RCC 7860 (cell line): ENCODE data around the gene DIO3.

Experiments used
- DNase-seq: peaks from one replicate; pipeline ENCODE4 v3.0.0-alpha.2; 2015; ENCODE audit warnings: low spot score
- FAIRE-seq: peaks from 2 replicates; lab custom pipeline; 2012; peaks lifted over from hg19 to GRCh38; lab: Jason Lieb, UNC

The DIO3 gene

DNA sequence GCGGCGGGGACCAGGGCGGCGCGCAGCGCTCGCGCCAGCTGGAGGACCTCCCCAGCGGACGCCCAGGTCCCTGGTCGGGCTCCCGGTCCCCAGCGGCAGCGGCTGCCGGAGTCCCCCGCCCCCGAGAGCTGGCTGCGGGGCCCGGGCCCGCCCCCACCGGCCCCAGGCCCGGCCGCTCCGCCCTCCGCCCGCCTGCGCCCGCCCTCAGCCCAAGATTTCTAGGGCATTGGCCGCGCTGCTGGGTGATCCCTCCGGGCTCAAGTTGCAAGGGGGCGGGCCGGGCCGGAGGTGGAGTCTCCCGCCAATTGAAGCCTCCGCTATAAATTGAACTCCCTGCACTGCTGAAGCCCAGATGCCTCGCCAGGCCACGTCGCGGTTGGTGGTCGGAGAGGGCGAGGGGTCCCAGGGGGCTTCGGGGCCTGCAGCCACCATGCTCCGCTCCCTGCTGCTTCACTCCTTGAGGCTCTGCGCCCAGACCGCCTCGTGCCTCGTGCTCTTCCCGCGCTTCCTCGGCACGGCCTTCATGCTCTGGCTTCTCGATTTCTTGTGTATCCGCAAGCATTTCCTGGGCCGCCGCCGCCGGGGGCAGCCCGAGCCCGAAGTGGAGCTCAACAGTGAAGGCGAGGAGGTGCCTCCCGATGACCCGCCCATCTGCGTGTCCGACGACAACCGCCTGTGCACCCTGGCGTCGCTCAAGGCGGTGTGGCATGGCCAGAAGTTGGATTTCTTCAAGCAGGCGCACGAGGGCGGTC, at the start of gene DIO3:
DIO3 (plus strand) TSS at position 351 of the 752 bp plus-strand sequence.
- FAIRE-seq (no peak), DNase-seq (no peak)

DNA sequence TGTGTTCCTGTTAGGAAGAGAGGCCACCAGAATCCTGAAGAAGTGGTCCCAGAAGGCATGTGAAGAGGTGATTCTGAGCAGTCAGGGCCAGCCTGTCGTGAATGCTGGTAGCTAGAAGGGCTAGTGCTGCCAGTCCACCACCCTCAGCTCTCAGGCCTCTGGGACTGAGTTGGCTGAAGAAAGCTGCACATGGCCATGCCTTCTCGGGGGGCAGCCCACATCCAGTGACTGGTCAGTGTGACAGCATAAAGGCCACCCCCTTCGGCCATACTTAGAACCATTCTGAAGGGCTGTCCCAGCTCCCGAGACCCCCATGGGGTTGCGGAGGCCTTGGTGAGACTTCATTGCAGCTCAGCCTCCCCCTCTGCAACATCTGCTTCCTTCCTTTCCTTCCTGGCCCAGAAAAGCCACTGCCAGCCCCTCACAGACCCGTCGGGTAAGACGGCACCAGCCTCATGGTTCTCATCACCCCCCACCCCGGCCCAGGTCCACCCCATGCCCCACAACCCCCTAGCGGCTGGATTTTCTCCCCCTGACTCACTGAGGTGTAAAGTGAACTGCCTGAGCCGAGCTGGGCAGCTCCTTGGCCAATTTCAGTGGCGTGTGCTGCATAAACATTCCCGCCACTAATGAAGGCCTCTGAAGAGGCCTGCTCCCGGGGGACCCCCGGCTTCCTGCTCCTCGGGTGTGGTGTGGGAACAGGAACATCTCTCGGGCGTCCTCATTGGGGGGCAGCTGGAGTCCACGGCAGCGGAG, 49.5 kb upstream of the DIO3 start:
- DNase-seq (no peak), FAIRE-seq (no peak)

DNA sequence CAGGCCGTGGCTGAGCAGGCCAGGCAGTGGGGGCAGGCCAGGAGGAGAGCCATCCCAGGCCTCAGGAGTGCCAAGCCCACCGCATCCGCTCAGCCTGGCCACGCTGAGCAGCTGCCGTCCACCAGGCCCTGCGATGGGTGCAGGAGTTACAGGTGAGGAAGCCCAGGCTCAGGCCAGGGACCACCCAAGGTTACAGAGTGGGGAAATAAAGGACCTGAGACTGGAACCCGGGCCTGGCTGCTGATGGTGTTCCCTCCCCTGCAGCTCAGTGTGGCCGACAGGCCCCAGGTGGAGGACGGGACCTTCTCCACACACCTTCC, 49.0 kb upstream of the DIO3 start:
- no peak for DNase-seq
- no peak for FAIRE-seq

DNA sequence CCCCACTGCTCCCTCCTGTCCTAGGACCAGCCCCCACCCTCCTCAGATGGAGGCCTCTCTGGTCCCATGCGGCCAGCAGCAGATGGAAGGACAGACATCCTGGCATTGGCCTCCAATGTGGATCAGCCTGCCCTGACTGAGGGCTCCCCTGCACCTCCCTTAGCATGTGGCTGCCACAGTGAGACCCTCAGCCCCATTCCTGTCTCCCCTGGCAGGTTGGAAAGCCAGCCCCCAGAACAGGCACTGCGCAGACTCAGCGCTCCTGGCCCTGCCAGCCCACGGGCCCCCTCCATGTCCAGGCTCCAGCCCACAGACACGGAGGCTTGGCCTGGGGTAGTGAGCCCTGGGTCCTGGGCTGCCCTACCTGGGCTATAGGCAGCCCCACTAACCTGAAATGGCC, 47.2 kb upstream of the DIO3 start:
- DNase-seq (no peak), FAIRE-seq (no peak)

DNA sequence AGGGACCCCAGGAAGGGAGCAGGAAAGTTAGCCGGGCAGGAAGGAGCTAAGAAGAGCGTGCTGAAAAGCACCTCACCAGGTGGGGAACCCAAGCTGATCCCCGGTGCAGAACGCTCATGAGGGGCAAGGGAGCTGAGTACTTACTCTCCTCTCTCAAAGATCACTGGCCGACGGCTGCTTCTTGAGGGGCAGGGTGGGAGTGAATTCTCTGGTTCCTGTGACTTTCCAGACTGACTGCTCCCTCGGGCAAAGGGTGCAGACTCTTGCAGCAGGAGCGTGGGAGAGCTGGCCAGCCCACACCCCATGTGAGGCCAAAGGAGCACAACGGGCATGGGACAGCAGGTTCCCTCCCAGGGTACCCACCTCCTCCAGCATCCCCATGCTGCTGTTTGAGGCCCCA, 44.9 kb upstream of the DIO3 start:
- no peak for FAIRE-seq

DNA sequence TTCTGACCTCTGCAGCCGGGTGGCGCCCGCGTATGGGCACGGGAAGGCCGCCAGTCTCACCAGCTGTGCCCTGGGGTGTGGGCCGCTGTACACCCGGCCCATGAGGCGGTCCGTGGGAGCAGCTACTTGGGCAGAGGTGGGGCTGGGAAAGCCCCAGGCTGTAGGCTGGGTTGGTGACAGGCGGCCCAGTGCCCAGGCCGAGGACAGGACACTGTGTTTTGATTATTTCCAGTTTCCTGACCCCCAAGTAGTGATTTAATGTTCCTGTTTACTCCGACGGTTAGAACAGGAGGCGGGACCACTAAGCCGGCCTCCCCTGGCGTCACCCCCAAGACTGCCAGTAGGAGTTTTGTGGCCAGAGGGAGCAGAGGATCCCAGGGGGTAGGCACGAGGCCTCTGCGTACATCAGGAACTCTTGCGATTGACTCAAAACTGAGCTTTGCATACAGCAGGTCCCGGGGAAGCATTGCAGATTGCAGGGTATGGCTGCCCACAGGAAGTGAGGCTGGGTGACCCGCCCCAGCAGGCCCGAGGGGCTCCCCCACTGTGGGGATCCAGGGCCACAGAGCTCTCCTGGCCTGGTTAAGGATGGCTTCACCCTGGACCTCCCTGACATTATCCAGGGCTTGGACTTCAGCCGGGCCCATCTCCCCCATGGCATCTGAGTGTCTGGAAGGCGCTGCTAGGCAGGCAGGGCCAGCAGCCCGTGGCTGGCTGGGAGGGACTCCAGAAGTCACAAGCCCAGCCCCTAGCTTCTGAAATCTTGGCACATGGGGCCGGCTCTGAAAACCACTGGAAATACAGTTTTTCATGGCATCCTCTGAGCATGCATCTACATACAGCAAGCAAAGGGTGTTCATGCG, 42.5 kb upstream of the DIO3 start:
- no peak for FAIRE-seq
- no peak for DNase-seq

More for the DNA sequence above, 44.9 kb upstream of the DIO3 start:
- no peak for DNase-seq

DNA sequence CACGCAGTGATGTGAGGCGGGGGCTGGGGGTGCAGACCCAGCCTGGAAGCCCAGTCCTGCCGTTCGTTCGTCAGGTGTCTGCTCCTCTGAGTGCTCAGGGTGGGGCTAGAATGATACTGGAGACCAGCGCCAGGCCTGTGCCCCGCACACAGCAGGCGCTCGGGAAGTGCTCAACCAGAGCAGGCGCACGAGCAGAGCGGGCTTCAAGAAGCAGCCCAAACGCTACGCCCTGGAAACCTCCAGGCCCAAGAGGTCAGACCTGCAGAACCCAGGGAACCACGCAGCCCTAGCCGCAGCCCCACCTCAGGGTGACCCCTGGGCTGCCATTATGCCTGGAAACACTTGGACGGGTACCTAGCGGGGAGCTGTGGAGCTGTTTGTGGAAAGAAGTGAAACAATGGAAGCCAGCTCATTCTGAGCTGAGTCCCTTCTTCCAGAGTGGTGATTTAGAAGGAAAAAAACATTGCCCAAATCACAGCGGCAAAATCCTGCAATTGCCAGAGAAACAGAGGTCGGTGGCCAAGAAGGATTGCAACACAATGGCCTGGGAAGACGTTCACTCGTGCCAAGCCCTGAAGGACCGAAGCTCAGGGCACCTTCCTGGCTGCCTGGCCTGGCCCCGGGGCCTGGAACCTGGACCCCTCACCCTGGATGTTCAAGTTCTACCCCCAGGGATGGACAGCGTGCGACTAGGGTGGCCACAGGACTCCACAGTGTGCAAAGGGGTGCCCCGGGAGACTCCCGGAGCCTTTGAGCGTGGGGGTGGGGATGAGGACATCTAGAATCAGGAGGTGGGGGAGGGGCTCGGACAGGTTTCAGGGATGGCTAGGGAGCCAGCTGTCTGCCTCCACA, 40.4 kb upstream of the DIO3 start:
- no peak for FAIRE-seq
- no peak for DNase-seq

DNA sequence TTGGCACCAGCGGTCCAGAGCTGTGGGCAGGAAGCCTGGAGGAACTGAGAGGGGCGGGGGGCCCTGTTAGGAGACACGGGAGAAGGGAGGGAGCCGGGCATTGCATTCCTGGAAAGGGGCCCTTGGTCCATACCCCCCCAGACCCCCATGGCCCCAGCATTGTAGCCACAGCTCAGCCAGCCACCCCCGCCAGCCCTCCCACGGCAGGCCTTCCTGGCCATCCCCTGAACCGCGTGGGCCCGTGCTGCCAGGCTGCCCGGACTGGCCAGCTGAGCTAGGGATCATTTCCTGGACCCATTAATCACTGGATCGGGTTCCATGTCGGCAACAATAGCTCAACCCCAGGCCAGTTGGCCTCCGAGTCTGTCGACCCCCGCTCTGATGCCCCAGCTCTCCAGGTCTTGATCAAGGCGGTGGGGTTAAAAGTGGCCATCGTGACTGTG, 39.8 kb upstream of the DIO3 start:
- DNase-seq (no peak), FAIRE-seq (no peak)

DNA sequence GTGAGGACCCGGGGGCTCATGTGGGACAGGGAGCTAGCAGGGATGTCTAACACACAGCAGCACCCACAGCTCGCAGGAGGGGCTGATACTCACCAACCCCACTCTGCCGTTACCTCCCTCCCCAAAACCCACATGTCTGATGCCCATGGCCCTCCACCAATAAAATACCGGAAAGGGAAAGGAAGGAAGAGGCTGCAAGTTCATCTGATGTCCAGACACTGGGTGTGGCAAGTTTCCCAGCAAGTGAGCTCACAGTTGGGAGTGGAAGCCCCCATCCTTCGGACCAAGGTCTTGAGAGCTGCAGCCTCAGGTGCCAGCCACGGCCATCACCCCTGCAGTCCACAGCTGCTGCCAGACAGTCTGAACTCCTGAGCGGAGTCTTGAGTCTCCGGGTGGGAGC, 39.3 kb upstream of the DIO3 start:
- no peak for FAIRE-seq
- DNase-seq, result no peak

DNA sequence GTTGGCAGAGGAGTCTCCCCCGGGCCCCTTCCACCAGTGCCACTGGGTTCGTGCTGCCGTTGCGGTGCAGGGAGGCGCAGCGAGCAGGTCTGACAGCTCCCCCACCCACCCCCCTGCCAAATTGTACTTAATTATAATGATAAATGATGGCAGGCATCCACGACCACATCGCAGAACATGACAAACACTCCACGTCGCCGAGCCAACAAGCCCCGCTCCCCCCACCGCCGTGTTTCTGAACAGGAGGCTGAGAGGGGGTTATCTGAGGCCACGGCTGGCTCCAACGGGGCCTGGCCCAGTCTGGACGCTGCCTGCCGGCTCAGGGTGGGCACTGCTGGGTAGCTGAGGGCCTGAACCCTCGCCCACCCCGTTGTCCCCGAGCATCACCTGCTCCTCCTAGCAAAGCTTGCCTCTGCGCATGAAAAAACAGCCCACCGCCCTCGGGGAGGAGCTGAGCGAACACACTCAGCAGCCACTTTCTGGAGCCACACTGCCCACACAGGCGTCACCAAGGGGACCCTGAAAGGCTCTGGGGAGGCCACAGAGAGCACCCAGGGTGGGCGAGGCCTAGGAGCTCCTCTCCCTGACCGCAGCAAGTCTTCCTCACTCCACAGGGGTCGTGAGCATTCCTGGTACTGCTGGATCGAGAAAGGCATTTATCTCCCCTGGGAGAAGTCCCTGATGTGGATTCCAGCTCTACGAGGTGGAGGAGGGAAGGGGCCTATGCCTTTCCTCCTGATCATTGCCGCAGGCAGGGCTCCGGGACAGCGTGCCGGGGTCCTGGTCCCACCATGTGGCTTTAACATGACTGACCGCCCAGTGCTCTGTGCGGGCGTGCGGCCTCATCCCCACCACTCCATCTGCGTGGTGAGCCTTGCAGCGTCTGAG, 35.4 kb upstream of the DIO3 start:
- FAIRE-seq, result no peak
- DNase-seq, result no peak

DNA sequence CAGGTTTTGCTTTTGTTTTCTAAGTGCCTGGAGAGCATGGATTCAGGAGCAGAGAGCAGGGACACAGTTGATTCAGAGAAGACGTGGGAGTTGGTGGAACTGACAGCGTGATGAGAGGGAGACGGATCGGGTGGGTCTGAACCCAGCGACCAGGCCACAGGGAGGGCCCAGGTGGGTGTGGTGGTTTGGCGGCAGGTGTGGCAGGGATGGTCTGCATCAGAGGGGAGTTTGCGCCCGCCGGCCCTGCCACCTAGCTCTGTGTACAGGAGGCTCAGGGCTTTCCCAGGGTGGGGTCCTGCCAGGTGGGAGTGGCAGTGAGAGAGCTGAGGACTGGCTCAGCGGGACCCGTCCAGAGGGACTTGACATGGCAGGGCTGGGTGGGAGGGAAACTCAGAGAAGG, 33.3 kb upstream of the DIO3 start:
- no peak for DNase-seq
- FAIRE-seq, result no peak

DNA sequence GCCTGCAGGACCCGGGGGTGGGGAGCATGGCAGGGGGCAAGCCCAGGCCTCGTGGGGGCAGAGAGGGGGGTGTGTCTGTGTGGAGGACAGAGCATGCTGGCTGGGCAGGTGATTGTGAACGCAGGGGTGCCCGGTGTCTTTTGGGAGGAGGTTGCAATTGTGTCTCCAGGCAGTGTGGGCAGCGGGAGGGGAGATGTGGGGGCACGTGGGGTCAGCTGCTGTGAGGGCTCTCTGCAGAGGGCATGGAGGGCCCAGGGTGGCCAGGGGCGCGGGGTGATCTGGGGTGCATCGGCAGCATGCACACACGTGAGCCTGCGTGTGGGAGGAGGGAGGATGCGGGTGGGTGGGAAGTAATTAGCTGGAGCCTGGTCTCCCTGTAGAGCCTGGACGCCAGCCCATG, 32.2 kb upstream of the DIO3 start:
- FAIRE-seq (no peak), DNase-seq (no peak)

DNA sequence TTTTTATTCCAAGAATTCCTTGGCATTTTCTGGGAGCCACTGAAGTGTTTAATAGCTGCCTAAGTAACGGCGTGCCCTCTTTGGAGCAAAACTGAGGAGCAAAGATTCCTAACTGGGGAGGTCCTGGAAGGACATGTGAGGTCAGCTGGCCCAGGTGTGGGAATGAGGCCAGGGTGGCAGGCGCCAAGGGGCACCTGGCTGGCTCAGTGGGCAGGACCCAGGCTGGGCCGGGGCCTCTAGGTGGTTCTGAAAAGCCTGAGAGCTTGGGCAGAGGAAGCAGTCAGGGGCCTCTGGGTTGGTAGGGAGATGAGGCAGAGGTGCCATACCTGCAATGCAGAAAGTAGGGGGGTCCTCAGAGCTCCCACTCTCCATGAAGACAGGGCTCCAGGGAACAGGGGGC, 27.1 kb upstream of the DIO3 start:
- FAIRE-seq, result no peak
- no peak for DNase-seq

DNA sequence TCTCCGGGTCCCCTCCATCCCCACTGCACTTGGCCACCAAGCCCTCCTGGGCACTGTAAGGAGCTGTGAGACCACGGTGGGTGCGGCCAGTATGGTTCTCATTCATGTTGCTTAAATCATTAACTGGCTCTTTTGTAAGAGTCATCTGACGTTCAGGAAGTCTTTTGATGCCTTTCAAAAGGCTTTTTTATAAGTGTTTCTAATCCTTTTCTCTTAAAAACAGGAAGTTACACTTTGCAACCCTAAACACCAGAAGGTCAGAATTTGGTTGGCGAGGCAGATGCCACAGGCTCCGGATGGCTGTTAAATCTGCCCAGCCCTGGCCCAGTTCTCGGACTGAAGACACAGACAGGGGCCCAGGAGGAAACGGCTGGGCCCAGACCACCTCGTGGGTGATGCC, 26.1 kb upstream of the DIO3 start:
- FAIRE-seq (no peak), DNase-seq (no peak)

DNA sequence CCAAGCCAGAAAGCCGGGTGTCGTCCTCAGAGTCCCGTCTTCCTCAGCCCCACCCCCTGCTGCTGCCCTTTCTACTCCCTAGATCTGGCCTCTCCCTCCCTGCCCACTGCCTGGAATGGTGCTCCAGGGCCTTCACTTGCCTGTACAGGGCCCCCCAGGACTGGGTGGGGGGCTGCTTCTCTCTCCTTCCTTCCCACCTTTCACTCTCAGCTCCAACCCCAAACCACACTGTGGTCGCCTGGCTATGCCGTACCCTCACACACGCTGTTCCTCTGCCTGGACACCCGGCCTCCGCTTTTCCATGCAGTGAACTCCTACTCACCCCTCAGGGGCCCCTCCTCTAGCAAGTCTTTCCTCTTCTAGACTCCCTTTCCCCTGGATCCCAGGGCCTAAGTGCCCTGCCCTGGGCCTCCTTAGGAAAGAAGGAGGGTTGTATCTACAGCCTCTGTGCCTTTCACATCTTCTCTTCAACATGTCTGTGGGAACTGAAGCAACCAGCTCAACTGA, 25.5 kb upstream of the DIO3 start:
- DNase-seq (no peak), FAIRE-seq (no peak)

DNA sequence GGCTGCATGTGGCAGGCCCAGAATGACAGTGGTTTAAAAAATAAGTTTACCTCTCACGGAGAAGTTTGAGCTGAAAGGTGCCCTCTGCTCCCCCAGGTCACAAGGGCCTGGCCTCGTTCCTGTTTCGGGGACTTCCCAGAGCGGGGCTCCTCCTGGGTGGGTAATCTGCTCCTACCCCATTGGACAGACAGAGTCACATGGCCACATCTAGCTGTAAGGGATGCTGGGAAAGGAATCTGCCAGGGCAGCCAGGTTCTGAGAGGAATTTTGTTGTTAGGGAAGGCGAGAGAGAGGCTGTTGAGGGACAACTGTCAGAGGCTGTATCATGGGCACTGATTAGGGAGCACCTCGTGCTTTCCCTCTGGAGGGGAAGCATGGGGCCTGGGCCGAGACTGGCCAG, 24.0 kb upstream of the DIO3 start:
- DNase-seq (no peak), FAIRE-seq (no peak)

DNA sequence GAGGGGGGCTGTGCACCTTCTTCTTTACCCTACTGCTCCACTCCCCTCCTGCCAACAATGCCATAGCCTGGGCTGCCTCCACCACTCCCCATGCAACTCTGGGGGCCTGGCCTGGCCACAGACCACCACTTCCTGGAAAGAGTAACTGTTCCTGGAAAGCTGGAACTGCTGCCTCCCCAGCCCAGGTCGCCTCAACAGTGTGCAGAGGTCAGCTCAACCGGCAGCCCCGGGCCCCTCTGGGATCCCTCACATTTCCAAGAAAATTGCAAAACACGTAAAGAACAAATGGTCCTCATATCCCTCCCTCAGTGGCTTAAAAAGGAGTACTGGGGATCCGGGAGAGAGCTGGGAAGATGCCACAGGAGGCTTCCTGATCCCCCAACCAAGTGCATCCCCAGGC, 22.4 kb upstream of the DIO3 start:
- FAIRE-seq, result no peak
- no peak for DNase-seq

DNA sequence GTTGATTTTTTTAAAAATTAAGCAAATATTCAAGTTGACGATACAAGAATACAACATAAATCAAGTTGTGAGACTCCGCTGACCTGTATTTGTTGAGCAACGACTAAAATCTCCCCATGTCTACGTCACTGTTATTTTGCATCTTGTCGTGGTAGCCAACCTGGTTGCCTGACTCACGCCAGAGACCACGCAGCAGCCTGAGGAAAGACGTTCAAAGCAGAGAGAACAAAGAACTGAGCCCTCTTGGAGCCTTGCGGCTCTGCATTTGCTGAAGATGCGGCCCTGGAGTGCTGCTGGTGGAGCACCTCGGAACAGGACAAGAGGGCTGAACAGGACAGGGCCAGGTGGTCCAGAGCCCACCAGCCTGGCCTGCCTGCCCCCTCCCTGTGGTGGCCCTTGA, 21.4 kb upstream of the DIO3 start:
- FAIRE-seq (no peak), DNase-seq (no peak)
